Hepatocyte (in vitro differentiated cells): ENCODE measurements around the gene GIPC3.

Source experiments
- EZH2phosphoT487 ChIP-seq: fragments of 200-600 bp; sonication (generic); IDR thresholded peaks from one replicate; pipeline ENCODE4 v1.6.1; 2018; ENCODE audit warnings: antibody characterized with exemption, mild to moderate bottlenecking, low read depth, moderate library complexity; ENCODE audit not compliant: unreplicated experiment, severe bottlenecking
- TF ChIP-seq, protein P1 (sequence below): fragments of 200-600 bp; sonication (generic); IDR thresholded peaks from 2 replicates; pipeline ENCODE4 v1.5.1; 2016; ENCODE audit warnings: antibody characterized with exemption, mild to moderate bottlenecking; ENCODE audit not compliant: poor library complexity

DNA sequence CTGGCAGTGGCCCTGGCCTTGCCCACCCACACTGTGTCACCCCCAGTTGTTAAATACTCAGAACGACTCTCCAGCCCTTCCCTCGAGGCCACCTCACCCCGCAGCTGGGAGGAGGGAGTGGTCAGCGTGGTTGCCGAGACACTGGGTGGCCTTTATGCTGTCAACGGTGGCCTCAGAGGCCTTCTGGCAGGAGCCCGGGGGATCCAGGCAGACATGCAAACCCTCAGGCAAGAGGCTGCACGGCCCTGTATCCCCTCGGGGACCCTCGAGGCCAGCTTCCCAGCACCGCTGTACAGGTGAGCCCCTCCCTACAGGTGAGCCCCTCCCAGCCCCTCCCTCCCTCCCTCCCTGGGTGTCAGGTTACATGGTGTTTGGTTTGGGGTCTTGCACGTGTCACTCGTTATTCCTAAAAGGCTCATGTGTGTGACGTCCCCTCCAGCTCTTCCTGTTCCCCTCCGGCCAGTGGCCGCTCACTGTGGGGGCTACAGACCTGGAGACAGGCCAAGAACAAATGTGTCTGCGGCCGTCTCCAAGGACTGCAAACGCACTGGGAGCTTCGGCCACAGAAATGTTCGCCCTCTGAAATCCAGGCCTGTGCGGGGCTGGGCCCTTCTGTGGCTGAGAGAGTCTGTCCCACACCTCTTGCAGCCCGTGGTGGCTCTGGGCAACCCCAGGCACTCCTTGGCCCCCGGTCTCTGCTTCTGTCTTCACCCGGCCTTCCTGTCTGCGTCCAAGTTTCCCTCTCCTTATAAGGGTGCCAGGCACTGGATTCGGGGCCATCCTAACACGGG is 46.1 kb upstream of the GIPC3 start, which contains the start of gene TEKTIP1:
- TF ChIP-seq, protein P1, sequence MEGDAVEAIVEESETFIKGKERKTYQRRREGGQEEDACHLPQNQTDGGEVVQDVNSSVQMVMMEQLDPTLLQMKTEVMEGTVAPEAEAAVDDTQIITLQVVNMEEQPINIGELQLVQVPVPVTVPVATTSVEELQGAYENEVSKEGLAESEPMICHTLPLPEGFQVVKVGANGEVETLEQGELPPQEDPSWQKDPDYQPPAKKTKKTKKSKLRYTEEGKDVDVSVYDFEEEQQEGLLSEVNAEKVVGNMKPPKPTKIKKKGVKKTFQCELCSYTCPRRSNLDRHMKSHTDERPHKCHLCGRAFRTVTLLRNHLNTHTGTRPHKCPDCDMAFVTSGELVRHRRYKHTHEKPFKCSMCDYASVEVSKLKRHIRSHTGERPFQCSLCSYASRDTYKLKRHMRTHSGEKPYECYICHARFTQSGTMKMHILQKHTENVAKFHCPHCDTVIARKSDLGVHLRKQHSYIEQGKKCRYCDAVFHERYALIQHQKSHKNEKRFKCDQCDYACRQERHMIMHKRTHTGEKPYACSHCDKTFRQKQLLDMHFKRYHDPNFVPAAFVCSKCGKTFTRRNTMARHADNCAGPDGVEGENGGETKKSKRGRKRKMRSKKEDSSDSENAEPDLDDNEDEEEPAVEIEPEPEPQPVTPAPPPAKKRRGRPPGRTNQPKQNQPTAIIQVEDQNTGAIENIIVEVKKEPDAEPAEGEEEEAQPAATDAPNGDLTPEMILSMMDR, result no peak
- TF ChIP-seq EZH2phosphoT487, result no peak
